Hepatocyte (in vitro differentiated cells): Measurements from ENCODE around the gene KLHL20. TPM values are rescaled to one million over a fixed set of nuclear protein-coding genes. Genes with fewer than 3 reads are reported as not detected.
"Not testable (repeated sequence)": the region's sequence is repeated elsewhere in the genome, so short reads cannot be mapped to it uniquely, and the experiment has no call there.

Experiments
- DNase-seq: peaks from one replicate; pipeline ENCODE4 v3.0.0-alpha.2; 2016; ENCODE audit warnings: low spot score
- H2AFZ ChIP-seq: fragments of 200-600 bp; sonication (generic); 2 replicates; pipeline ENCODE4 v1.6.0; 2016; ENCODE audit warnings: antibody characterized with exemption, mild to moderate bottlenecking
- H3K27ac ChIP-seq: fragments of 200-600 bp; sonication (generic); 2 replicates; pipeline ENCODE4 v1.5.1; 2016; ENCODE audit warnings: mild to moderate bottlenecking
- H3K27me3 ChIP-seq: fragments of 200-600 bp; sonication (generic); 2 replicates; pipeline ENCODE4 v1.6.1; 2016
- H3K36me3 ChIP-seq: fragments of 200-600 bp; sonication (generic); replicated peaks from 2 replicates; pipeline ENCODE4 v1.5.1; 2016; ENCODE audit warnings: low read depth; ENCODE audit not compliant: insufficient read depth
- H3K4me1 ChIP-seq: fragments of 200-600 bp; sonication (generic); 2 replicates; pipeline ENCODE4 v1.5.1; 2016; ENCODE audit warnings: mild to moderate bottlenecking, moderate library complexity; ENCODE audit not compliant: insufficient read depth
- H3K4me2 ChIP-seq: fragments of 200-600 bp; sonication (generic); 2 replicates; pipeline ENCODE4 v1.6.0; 2016
- H3K4me3 ChIP-seq: fragments of 200-600 bp; sonication (generic); 2 replicates; pipeline ENCODE4 v1.5.1; 2016; ENCODE audit warnings: mild to moderate bottlenecking
- H3K79me2 ChIP-seq: fragments of 200-600 bp; sonication (generic); 2 replicates; pipeline ENCODE4 v1.6.0; 2017; ENCODE audit warnings: mild to moderate bottlenecking
- H3K9me2 ChIP-seq: fragments of 200-600 bp; sonication (generic); replicated peaks from 2 replicates; pipeline ENCODE4 v1.6.0; 2017; ENCODE audit warnings: mild to moderate bottlenecking; ENCODE audit not compliant: insufficient read depth
- H3K9me3 ChIP-seq: fragments of 200-600 bp; sonication (generic); 2 replicates; pipeline ENCODE4 v1.5.1; 2016; ENCODE audit warnings: low read depth, mild to moderate bottlenecking
- H4K20me1 ChIP-seq: fragments of 200-600 bp; sonication (generic); 2 replicates; pipeline ENCODE4 v1.6.0; 2016; ENCODE audit warnings: mild to moderate bottlenecking; ENCODE audit not compliant: insufficient read depth, poor library complexity, severe bottlenecking
- EZH2 ChIP-seq: fragments of 200-600 bp; sonication (generic); IDR thresholded peaks from 2 replicates; pipeline ENCODE4 v1.6.1; 2016; ENCODE audit warnings: antibody characterized with exemption, mild to moderate bottlenecking, borderline replicate concordance
- EZH2phosphoT487 ChIP-seq: fragments of 200-600 bp; sonication (generic); IDR thresholded peaks from one replicate; pipeline ENCODE4 v1.6.1; 2018; ENCODE audit warnings: antibody characterized with exemption, mild to moderate bottlenecking, low read depth, moderate library complexity; ENCODE audit not compliant: unreplicated experiment, severe bottlenecking
- WGBS: methylation state at CpG from one replicate; pipeline ENCODE4 v1.1.6; 2016; ENCODE audit warnings: low lambda C conversion rate; ENCODE audit errors: missing lambda C conversion rate; 5-methylcytosine and 5-hydroxymethylcytosine counted together
- polyA plus RNA-seq: library from polyadenylated mRNA; unstranded; fragments of >200 nt; fragmentation: Nextera tagmentation; extraction: Ambion mirVana; gene quantifications from 2 replicates; pipeline ENCODE4 v1.2.1, GENCODE V29; 2016
- total RNA-seq: library from RNA; depleted of rRNA; stranded (reverse); fragments of >200 nt; gene quantifications from 2 replicates; pipeline ENCODE4 v1.2.3, GENCODE V29; 2014
- TF ChIP-seq, protein P1 (sequence below): fragments of 200-600 bp; sonication (generic); IDR thresholded peaks from 2 replicates; pipeline ENCODE4 v1.5.1; 2016; ENCODE audit warnings: antibody characterized with exemption, mild to moderate bottlenecking; ENCODE audit not compliant: poor library complexity

Gene KLHL20
- total and polyA plus RNA-seq, 2 experiments from 2014 or later, result 10.0 to 23.1 TPM

DNA sequence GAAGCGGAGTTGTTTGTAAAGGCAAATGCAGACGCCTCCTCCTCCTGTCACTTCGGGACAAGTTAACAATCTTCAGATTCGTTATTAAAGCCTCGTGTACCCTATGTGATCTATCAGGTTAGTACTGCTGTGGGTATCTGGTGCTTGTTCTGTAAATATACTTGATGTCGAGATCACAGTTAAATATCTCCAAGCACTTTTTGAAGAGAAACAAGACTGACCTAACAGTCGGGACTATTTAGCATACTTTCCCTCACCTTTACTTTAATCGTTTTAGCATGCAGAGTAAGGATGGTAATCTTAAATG is 710 bp downstream of the KLHL20 start:
- H3K27ac ChIP-seq, result peak overlapping the region; percentile 90
- WGBS, result 3% methylated on average over 8 of the region's 8 CpGs
- peak overlapping the region; percentile 76 for H3K4me2 ChIP-seq
- H3K9me2 ChIP-seq, result no peaks in the 10 kb centered on the region
- H3K27me3 ChIP-seq, result peaks cover 5% of the 10 kb centered on the region
- no peak for TF ChIP-seq EZH2
- no peak for DNase-seq
- peak overlapping the region; percentile 100 for H2AFZ ChIP-seq
- H3K79me2 ChIP-seq, result peaks cover 46% of the 10 kb centered on the region
- H3K9me3 ChIP-seq, result no peaks in the 10 kb centered on the region
- peak overlapping the region; percentile 61 for H3K4me3 ChIP-seq
- peaks cover 22% of the 10 kb centered on the region for H3K4me1 ChIP-seq
- H3K36me3 ChIP-seq, result no peaks in the 10 kb centered on the region
- H4K20me1 ChIP-seq, result peaks cover 9% of the 10 kb centered on the region

DNA sequence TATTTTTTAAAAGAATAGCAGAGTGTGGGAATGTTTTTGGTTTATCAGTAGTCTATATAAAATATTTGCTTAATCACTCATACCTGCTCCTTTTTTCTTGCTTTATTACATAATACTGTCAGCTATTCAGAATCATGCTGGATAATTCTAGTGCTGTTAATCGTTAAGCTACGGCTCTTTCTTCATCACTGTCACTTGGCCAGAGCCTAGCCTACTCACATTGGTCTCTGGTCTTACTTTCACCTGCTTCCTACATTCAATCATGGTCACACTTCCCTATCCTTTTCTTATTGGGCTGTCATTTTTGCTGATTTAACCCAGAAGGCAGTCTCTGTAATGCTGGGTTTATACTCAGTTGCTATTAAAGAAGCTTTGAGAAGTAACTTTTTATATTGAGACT is 2.5 kb downstream of the KLHL20 start:
- Histone ChIP-seq H3K9me3 (no peaks in the 10 kb centered on the region), H3K36me3 (no peaks in the 10 kb centered on the region), H3K27ac (no peak overlapping the region), H3K79me2 (peaks cover 61% of the 10 kb centered on the region), H3K9me2 (no peaks in the 10 kb centered on the region), H4K20me1 (peaks cover 9% of the 10 kb centered on the region), H3K4me1 (peaks cover 22% of the 10 kb centered on the region), H3K27me3 (no peaks in the 10 kb centered on the region), H3K4me2 (peak overlapping the region; percentile 76), H3K4me3 (no peak overlapping the region), H2AFZ (no peak overlapping the region)
- 90% methylated on average over 2 of the region's 2 CpGs for WGBS
- TF ChIP-seq, protein P1, sequence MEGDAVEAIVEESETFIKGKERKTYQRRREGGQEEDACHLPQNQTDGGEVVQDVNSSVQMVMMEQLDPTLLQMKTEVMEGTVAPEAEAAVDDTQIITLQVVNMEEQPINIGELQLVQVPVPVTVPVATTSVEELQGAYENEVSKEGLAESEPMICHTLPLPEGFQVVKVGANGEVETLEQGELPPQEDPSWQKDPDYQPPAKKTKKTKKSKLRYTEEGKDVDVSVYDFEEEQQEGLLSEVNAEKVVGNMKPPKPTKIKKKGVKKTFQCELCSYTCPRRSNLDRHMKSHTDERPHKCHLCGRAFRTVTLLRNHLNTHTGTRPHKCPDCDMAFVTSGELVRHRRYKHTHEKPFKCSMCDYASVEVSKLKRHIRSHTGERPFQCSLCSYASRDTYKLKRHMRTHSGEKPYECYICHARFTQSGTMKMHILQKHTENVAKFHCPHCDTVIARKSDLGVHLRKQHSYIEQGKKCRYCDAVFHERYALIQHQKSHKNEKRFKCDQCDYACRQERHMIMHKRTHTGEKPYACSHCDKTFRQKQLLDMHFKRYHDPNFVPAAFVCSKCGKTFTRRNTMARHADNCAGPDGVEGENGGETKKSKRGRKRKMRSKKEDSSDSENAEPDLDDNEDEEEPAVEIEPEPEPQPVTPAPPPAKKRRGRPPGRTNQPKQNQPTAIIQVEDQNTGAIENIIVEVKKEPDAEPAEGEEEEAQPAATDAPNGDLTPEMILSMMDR, result no peak
- TF ChIP-seq EZH2 (no peak), EZH2phosphoT487 (no peak)
- peak; percentile 8 for DNase-seq

DNA sequence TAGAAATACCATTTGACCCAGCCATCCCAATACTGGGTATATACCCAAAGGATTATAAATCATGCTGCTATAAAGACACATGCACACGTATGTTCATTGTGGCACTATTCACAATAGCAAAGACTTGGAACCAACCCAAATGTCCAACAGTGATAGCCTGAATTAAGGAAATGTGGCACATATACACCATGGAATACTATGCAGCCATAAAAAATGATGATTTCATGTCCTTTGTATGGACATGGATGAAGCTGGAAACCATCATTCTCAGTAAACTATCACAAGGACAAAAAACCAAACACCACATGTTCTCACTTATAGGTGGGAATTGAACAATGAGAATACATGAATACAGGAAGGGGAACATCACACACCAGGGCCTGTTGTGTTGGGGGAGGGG is 16.6 kb downstream of the KLHL20 start:
- WGBS, result 96% methylated on average over 1 of the region's 1 CpG

DNA sequence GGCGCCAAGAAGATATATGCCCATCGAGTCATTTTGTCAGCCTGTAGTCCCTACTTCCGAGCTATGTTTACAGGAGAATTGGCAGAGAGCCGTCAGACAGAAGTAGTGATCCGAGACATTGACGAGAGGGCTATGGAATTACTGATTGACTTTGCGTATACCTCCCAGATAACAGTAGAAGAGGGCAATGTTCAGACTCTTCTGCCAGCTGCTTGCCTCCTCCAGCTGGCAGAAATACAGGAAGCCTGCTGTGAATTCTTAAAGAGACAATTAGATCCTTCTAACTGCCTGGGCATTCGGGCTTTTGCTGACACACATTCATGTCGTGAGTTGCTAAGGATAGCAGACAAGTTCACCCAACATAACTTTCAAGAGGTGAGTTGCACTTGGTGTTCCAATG is 19.1 kb downstream of the KLHL20 start:
- WGBS, result 94% methylated on average over 9 of the region's 9 CpGs
- no peak for DNase-seq

More for the DNA sequence above, 16.6 kb downstream of the KLHL20 start:
- not testable (repeated sequence) for H3K27ac ChIP-seq, H3K79me2 ChIP-seq, H3K4me2 ChIP-seq, H3K9me2 ChIP-seq, H4K20me1 ChIP-seq, DNase-seq, H2AFZ ChIP-seq, H3K9me3 ChIP-seq, H3K36me3 ChIP-seq, H3K27me3 ChIP-seq, H3K4me1 ChIP-seq, H3K4me3 ChIP-seq

DNA sequence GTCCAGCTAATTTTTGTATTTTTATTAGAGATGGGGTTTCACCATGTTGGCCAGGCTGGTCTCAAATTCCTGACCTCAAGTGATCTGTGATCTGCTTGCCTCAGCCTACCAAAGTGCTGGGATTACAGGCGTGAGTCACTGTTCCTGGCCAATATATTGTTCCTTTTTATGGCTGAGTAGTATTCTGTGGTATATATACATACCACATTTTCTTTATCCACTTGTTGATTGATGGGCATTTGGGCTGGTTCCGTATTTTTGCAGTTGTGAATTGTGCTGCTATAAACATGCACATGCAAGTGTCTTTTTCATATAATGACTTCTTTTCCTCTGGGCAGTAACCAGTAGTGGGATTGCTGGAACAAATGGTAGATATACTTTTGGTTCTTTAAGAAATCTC is 21.3 kb downstream of the KLHL20 start:
- not testable (repeated sequence) for H4K20me1 ChIP-seq, H3K27ac ChIP-seq, H3K4me3 ChIP-seq, H3K4me2 ChIP-seq, DNase-seq, H3K9me2 ChIP-seq, H3K9me3 ChIP-seq, H3K36me3 ChIP-seq, H3K27me3 ChIP-seq, H3K4me1 ChIP-seq, H2AFZ ChIP-seq
- 100% methylated on average over 2 of the region's 2 CpGs for WGBS
- H3K79me2 ChIP-seq, result peaks cover 30% of the 10 kb centered on the region

More for the DNA sequence above, 19.1 kb downstream of the KLHL20 start:
- H3K27ac ChIP-seq, result no peak overlapping the region
- TF ChIP-seq EZH2 (no peak), EZH2phosphoT487 (no peak)
- TF ChIP-seq, protein P1, result no peak
- H3K4me1 ChIP-seq, result no peaks in the 10 kb centered on the region
- no peak overlapping the region for H2AFZ ChIP-seq
- no peak overlapping the region for H3K4me2 ChIP-seq
- H3K27me3 ChIP-seq, result no peaks in the 10 kb centered on the region
- no peaks in the 10 kb centered on the region for H3K36me3 ChIP-seq
- no peaks in the 10 kb centered on the region for H3K9me3 ChIP-seq
- no peaks in the 10 kb centered on the region for H3K9me2 ChIP-seq
- H3K79me2 ChIP-seq, result peaks cover 20% of the 10 kb centered on the region
- H3K4me3 ChIP-seq, result no peak overlapping the region
- H4K20me1 ChIP-seq, result no peaks in the 10 kb centered on the region
